ENCODE results near the gene CNTNAP5.

The CNTNAP5 gene

DNA sequence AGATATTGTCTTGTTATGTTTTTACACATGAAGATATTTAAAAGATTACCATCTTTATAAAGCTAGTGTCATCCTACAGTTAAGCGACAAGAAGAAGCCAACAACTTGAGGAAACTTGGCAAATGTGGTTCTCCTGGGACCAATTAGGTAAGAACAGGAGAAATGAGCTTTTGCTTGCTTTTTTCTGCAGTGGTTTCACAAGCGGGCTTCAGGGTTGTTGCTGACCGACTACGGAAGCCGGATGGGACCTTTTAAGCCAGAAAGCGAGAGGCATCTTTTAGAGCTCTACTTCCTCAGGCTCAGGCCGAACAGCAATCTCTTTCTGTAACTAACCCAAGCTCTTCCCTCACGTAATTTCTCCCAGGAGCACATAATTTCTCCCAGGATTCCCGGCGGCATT, 256.5 kb downstream of the CNTNAP5 start:
- no peak for FAIRE-seq

DNA sequence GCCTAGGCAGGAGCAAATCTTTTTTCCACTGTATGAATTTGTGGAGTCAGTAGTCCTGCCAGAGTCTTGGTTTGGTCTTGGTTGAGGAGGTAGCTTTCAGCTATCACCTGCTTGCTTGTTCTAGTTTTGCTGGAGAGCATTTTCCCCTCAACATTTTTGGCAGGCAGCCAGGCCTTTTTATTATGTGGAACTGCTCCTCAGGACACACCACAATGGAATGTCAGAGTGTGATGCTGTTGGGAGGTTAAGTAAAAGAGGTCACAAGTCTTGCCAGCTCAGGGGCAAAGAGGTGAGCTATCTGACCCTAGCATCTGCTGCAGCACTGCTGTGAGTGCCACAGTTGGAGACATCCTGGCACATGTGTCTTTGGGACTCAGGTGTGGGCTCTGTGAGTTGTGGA, 258.0 kb downstream of the CNTNAP5 start:
- FAIRE-seq: no peak

DNA sequence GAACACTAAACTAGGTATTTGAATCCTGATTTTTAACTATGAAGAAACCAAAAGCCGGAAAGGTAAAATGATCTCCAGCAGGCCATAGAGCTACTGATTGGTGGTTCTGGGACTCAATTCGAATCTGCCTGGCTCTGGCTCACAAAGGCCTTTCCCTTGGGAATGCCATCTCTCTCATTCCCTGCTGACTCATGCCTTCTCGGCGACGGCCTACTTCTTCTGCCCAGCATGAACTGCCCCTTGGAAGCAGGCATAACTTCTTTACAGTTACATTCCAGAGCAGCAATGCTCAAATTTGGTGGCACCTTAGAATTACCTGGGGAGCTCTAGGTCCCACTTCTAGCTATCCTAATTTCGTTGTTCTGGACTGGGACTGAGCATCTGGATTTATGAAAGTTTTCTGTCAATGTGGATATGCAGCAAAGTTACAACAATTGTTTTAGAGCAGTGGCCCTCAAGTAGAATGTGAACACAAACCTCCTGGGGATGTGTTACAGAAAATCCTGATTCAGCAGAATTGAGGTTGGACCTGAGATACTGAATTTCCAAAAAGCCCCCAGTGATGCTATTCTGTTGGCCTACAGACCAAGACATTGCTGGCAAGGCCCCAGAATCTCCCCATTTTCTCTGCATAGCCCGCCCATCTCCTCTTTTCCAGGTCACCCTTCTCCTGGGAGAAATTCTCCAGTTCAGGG, 261.1 kb downstream of the CNTNAP5 start:
- FAIRE-seq: no peak

DNA sequence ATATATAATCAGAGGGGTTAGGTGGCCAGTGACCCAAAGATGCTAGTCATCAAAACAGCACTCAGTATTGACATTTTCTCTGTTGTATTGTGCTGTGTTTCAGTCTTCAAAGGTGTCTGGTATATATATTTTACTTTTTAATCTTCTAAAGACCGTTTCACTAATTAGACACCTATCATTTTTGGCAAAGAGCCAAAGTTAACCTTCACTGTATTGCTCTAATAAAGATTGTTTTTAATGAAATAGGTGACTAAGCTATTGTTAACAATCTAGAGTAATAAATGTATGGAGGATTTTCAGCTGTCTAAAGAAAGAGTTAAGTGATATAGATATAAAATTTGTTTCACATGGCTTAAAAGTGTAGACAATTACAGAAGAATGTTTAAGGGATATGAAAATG, 264.0 kb downstream of the CNTNAP5 start:
- FAIRE-seq: no peak

DNA sequence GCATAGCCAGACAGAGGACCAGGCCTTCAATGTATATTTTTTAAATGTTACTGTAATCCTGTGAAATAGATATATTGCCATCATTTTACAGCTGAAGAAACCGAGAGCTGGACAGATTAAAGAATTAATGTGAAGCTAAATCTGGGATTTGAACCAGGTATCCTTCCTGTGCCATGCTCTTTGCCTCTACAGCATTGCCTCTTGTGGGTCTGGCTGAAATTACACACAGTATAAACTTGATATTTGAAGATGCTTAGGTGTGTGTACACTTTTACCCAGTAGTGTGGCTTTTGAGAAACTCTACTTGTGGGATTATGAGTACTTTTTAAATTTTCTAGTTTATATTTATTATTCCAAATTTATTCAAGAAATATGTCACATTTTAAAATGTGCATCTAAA, 264.5 kb downstream of the CNTNAP5 start:
- no peak for FAIRE-seq

DNA sequence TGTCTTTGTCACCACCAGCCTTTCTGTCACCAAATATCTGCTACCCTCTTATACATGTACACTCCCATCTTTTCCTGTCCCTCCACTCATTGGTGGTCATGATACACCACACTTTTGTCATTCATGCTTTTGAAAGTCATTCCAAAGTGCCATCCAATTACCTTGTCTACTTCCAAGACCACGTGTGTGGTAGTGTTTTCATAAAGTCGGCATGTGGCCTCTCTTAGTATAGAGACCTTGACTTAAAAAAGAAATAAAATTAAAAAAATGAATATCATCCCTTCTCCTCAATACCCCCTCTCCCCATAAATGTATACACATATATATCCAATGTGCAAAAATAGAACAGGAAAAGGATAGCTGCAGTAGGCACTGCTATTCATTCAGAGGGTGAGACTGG, 271.4 kb downstream of the CNTNAP5 start:
- FAIRE-seq: no peak

DNA sequence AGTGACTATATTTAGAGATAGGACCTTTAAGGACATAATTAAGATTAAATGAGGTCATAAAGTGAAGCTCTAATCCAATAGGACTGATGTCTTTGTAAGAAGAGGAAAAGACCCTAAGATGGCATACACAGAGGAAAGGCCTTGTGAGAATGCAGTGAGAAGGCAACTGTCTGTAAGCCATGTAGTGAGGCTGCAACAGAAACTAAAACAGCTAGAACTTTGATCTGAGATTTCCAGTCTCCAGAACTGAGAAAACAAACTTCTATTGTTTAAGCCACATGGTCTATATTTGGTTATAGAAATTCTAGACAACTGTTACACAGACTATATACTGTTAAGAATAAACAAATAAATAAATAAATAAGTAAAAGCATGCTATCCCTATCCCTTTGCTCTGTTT, 276.8 kb downstream of the CNTNAP5 start:
- no peak for FAIRE-seq

DNA sequence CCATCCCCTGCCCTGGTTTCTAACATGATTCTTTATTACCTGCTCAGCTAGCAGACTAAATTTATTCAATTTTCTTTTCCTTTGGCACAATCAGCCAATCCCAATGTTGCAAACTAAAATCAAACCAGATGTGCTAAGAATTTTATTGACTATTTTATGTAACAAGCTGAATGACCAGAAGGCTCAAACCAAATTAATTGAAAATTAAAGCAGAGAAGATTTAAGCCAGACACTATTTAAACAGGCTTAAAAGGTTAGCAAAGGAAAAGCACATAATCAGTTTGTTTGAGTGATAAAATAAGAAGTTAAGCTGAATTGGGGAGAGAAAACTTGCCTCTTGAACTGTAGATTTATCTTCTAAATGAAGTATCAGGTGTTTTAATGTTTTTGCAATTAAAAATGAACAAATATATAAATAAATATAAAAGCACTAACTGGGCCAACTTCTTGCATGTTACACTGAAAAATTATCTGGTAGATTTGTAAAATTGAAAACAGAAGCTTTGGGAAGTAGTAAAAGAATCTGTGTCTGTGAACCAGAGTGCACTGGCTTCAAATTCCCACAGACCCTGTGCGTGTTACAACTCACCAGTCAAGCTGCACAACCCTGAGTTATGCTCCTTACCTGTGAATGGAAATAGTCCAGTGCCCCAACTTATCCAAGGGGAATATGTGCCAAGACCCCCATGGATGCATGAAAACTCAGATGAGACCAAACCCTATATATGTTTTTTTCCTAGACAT, 283.4 kb downstream of the CNTNAP5 start:
- no peak for FAIRE-seq

DNA sequence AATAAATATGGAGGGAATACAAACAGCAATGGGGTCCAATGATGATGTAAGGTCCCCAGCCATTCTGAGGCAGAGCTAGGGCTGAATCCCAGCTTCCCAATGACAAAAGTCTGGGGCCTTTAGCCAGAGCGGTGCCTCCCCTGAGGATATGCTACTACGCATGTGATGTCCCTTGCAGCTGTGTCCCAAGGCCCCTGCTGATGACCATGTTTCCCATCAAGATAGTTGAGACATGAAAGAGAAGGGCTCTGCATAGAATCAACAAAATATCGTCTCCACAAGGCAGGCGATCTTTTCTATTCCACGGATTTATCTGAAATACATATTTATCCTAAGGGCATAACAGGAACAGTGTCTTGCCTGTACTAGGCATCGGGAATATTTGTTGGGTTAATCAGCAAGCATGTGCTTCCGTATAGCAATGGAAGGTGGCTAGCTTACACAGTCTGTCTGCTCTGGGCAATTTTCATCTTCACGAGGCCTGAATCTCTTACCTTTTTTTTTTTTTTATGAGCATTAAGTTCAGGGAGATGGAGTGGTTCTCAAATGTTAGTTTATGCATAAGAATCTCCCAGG, 284.6 kb downstream of the CNTNAP5 start:
- no peak for FAIRE-seq

DNA sequence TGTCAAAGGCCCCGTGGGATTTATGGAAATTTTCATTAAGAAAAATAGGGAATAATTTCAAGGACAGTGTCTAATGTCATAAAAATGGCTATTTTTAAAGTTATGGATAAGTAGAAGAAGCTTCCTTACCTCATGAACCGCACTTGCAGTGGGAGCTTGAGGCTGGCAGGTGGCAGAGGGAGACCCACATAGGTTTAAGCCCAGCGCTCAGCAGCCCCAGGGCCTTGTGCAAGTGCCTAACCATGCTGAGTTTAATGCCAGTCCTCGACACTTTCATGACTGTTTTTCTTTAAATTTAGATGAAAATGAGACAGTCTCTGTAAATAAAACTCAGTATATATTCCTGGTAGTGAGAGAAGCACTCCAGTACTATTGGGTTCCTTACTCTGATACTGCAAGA, 285.6 kb downstream of the CNTNAP5 start:
- FAIRE-seq: no peak

DNA sequence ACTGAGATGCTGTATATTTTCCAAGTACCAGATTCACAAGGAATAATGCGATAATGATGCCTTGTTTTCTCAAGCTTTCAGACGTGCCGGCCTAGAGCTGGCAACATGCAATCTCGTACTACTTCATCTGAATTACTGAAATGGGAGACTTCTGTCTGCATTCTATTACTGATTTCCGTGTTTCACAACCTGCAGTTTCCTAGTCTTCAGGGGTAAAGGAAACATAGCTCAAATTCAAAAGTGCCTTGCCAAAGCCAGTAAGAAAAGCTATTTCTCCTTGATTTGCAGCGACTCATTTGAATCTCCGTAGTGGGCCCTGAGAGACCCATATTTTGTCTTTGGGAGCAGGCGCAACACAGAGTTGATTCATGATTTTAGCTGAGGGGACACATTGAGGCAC, 289.0 kb downstream of the CNTNAP5 start:
- no peak for FAIRE-seq

DNA sequence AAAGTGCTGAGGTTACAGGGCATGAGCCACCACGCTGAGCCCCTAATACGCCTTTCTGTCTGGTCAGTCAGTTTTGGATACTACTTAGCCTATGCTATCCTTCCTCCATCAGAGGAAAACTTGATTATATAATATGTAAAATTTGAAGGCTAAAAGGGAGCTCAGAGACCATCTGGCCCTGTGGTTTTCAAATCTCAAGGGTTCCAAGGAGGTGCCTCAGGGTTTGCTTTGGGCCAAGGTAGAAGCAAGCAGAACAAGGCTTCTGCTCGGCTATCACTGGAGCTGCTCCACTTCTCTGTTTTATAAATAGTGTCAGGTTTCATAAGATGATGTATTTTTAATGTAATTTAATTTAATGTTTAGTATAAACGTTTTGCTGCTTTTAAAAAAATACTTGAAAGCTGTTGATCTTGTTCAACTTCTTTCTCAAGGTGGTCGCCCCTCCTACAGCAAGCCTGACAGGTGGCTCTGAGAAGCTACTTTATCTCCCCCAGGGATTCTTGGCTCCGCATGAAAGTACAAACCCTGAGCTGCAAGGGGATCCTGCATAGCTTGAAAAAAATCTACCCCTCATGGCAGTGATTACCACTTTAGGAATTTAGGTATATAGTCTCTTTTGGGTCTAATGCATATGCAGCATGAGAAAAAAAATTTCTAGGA, 290.3 kb downstream of the CNTNAP5 start:
- FAIRE-seq: no peak

DNA sequence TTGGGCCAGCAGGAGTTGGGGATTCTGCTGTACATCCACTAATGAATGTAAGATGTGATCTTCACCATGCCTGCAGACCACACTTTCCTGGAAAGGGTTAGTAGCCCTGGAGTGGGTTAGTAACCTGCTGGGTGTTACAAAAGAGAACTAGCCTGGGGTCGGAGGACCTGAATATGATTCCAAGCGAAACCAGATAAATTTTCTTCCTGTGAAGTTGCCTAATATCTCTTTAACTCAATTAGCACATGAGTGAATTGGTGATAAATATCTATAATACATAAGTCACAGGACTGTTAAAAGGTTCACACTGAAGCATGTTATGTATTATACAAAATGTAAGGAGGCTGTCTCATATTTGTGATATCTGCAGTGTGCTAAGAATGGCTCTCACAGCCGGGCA, 291.0 kb downstream of the CNTNAP5 start:
- FAIRE-seq: no peak

DNA sequence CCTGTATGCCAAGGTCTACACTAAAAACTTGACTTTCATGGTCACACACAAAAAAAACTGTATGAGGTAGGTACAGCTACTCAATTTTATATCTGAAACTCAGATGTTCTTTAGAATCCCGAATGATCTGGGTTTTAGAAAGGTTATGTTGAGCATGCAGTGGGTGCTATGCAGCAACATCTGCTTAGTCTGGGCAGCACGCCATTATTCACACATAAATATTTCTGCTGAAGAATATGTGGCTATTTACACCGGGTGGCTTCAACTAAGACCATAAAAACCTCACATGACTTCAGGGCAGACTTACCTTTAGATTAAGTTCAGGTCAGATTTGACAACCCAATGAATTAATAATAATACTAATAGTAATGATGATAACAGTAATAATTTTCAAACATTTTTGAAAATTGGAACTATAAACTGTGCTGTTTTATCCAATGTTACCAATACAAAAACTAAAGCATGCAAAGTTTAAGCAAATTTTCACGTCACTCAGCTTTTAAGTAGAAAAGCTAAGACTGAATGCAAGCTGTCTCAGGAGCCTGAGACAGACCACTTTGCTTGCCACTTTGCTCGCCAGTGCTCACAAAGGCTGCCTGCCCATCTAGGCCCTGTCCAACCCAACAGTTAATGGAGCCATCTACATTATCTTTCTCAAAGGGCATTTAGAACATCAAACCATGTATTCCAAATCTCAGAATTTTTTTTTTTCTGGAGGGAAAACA, 292.0 kb downstream of the CNTNAP5 start:
- FAIRE-seq: no peak

DNA sequence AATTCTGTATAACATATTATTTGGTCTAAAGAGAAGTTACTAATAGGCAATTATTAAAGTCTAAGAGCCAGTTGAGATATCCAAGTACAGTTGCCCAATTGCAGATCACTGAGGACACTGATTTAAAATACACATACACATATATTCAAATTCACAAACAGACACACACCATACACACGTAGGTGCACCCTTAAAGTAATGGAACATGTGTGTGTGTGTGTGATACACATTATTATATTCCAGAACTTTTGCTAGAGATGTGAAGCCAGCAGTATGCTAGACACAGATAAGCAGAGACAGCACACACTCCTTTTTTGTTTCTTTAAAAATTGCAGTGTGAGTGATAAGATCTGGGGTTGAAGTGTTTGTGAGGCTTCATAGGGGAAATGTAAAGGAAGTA, 292.5 kb downstream of the CNTNAP5 start:
- no peak for FAIRE-seq

DNA sequence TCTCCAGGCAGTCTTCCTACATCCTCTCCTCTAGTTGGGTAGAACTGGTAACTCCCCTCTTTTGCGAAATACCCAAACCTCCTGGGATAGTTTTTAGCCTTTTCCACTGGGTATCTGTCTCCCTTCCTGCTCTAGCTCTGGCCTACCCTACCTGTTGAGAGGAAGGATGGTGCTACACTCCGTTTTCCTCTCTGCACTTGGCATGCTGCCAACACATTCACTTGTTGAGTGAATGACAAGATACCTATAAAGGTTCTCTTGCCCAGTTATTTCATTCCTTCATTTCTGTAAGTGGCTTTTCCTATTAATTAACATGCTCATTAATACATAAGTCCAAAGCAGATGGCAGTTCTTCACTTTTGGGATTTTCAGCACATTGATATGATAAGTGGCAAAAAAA, 293.8 kb downstream of the CNTNAP5 start:
- FAIRE-seq: no peak

DNA sequence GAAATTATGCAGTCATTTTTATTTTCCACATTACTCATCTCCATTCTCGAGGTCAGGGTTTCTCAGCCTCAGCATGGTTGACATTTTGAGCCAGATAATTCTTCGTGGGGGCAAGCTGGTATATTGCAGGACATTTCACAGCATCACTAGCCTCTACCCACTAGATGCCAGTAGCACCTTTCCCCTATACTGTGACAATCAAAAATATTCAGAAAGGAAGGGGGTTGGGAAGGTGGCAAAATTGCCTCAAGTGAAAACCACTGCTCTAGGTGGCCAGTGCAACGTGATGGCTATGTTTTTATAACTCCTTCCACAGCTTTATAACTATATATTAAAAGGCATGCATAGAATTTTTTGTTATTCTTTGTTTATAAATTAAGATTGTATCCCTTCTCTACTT, 294.5 kb downstream of the CNTNAP5 start:
- FAIRE-seq: no peak

DNA sequence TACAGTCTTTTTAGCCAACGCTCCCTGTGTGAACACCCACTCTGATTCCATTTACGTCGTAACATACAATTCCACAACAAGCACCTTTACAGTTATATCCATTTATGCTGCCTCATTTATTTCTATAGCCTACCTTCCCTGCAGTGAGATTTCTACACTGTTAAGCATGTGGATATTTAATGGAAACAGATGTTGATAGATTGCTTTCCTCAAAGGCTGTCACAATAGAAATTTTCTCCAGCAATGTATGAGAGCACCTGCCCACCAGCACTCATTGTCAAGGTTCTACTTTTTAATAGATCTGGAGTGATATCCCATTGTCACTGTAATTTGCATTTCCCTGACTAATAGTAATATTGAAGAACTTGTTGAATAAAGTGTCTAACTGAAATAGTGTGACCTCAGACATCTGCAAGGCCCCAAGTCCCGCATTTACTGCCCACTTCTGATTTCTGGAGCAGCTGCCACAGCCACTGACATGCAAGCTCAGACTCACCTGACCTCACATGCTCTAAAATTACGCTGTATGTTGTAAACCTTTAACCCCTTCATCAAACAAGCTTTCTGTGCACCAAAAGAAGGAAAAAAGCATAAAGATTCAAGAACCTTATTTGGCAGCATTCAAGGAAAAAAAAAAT, 295.1 kb downstream of the CNTNAP5 start:
- no peak for FAIRE-seq

DNA sequence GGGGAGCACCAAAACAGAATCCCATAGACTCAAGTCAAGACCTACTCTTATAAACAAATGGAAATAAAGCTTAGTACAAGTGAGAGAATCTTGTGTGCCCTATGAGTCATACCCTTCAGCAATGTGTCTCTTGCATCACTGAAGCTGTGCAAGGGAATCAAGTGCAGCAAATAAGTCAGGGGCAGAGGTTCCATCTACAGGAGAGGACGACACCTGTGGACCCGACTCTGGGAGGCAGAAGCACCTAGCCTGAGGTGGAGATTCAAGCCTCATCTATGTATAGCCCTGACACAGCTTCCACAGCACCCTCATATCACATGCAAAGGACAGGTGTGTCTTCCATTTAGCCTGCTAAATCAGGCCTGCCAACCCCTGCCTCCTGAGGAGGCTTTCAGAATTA, 298.2 kb downstream of the CNTNAP5 start:
- no peak for FAIRE-seq

DNA sequence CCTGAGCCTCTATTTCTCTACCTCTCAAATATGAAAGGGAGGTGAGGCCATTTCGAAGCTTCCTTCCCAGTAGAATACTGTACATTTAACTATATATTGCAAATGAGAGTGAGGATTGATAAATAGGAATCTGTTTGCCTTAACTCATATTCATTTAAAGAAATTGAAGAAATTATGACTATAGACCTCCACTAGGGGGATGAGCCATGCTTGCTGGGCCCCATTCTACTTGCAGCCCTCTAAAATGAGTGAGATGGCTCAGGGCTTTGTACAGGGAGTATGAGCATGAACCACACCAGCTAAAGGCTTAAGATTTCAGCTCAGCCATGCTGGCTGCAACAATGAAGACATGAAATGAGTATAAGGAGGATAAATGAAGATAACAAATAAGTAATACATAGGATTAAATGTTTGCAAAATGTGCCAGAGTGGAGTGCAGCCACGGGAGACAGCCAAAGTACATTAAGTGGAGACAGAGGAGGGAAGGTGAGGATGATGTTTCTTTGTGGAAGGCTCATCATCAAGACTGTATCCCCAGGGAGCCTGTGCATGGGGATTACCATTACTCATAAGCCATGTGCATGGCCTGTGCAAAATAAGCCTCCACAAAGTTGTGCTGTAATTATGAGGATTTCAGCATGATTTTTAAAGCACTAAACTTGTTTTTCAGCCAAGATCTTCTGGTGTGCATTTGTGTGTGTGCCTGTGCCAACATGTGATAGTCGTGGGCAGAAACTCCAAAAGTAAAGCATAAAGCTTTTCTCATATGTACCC, 300.8 kb downstream of the CNTNAP5 start:
- no peak for FAIRE-seq

DNA sequence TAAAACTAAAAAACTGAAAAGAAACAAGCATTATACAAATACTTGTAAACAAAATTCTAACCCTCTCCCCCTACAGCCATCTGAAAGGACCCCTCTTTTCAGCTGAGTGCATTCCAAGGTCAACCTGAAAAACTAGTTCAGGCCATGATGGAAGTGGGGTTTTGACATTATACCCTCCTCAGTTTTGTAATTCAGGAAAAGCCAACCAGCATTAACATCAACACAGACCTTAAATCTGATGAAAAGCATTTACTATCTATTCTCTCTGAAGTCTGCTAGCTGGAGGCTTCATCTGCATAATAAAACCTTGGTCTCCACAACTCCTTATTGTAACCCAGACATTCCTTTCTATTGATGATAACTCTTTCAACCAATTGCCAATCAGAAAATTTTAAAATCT, 302.2 kb downstream of the CNTNAP5 start:
- no peak for FAIRE-seq

DNA sequence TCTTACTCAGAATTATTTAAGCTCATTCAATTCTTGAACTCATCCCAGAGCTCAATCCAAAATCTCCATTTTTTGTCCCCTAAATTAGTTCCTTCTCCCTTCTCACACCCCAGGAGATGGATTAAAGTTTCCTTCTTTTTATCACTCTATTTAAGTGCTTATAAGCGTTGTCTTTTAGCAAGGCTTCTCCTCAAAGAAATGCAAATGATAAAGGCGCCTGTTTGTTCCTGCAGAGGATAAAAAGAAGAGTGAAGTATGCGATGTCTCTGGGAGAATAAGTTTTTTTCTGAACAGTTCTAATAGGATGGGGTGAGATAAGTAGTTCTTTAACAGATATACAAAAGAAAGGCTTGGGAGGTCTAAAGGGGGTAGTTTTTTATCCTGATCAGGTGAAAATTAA, 303.3 kb downstream of the CNTNAP5 start:
- no peak for FAIRE-seq
